HG02678 (cell line): ENCODE data around the gene MEOX2.

Experiments used
- ATAC-seq: cut with Tn5 transposase; IDR thresholded peaks from one replicate; pipeline ENCODE4 v1.9.1; 2021; ENCODE audit warnings: mild to moderate bottlenecking, moderate library complexity; ENCODE audit not compliant: unreplicated experiment

Gene MEOX2

DNA sequence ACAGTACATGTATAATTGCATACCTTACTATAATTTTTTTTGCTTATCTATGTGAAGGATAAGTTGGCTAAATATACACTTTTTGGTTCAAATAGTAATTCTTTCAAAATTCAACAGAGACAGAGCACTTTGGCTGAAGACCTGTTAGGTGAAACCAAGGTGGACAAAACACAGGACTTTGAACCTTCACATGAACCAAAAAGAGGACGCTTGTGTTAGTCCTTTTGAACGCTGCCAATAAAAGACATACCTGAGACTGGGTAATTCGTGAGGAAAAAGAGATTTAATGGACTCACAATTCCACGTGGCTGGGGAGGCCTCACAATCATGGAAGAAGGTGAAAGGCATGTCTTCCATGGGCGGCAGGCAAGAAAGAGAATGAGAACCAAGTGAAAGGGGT is 120.0 kb downstream of the MEOX2 start:
- no peak for ATAC-seq

DNA sequence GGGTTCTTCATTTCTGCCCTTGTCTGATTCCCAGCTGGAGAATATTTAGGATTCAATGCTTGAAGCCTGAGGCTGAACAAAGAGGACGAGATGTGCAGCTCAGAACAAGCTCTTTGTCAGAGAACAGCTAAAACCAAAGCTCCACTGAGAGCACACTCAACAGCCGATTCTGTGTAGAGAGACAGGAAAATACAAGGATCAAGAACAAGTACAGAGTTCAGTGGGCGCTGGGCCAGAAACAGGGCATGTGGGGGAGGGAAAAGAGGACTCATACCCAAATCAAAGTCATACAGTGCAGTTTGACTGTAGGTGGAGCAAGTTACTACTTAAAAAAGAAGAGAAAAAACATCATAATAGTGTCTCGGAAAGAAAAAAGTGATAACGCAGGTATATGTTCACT is 124.6 kb downstream of the MEOX2 start, which contains the start of gene AGMO:
Gene AGMO (minus strand): TSS at position 181 of the 400 bp plus-strand sequence.
- ATAC-seq: no peak
